Breast epithelium (tissue), 3 donors: Measurements from ENCODE around the gene KRTAP9-8.

ENCODE experiments used
- CTCF ChIP-seq, 3 donors: fragments of 450-650 bp; IDR thresholded peaks; one replicate each; pipeline ENCODE4 v1.5.1; 2016 to 2017; ENCODE audit warnings: antibody characterized with exemption in 3 of 3, mild to moderate bottlenecking in 3 of 3, moderate library complexity in 3 of 3
- POLR2AphosphoS5 ChIP-seq, 3 donors: sonication (generic); formaldehyde crosslinking; IDR thresholded peaks; one replicate each; pipeline ENCODE4 v1.6.1; 2017; ENCODE audit warnings: antibody characterized with exemption in 3 of 3

- no peak for TF ChIP-seq CTCF (IDR thresholded peaks at IDR 0.05)
- no peak for TF ChIP-seq POLR2AphosphoS5 (IDR thresholded peaks at IDR 0.05)
Measured at GRCh38 chr17:41199421-41200078, 38.2 kb upstream of the KRTAP9-8 start.
